Right forelimb (tissue), 1 donor: Measurements from ENCODE around the gene ZNF579.

ENCODE experiments used
- DNase-seq: peaks from one replicate; pipeline ENCODE4 v3.0.0-alpha.2; 2018

The ZNF579 gene

GRCh38 chr19:55611300-55611982 is 30.8 kb upstream of the ZNF579 start:
- no peak for DNase-seq

- DNase-seq: no peak
These were observed 28.7 kb upstream of the ZNF579 start for GRCh38 chr19:55609326-55609725.

- DNase-seq: no peak
These were observed 26.2 kb upstream of the ZNF579 start for GRCh38 chr19:55606817-55607216.

- no peak for DNase-seq
These were observed 25.8 kb upstream of the ZNF579 start for GRCh38 chr19:55606471-55606787.

GRCh38 chr19:55605637-55606470 is 25.2 kb upstream of the ZNF579 start, which contains the start of gene ZNF865:
Gene ZNF865, plus strand, starts transcription at chr19:55605647. Its CDS starts 7,972 bp downstream, at chr19:55613619.
- DNase-seq: peak; percentile 84

GRCh38 chr19:55605207-55605636 is 24.6 kb upstream of the ZNF579 start:
- DNase-seq: peak; percentile 99

GRCh38 chr19:55603581-55604292 is 23.1 kb upstream of the ZNF579 start:
- DNase-seq: no peak

- DNase-seq: no peak
These were observed 22.5 kb upstream of the ZNF579 start for GRCh38 chr19:55603115-55603514.

- no peak for DNase-seq
These were observed 21.7 kb upstream of the ZNF579 start for GRCh38 chr19:55602104-55603001.

GRCh38 chr19:55601084-55601483 is 20.4 kb upstream of the ZNF579 start:
- DNase-seq: no peak

GRCh38 chr19:55600662-55601028 is 20.0 kb upstream of the ZNF579 start:
- no peak for DNase-seq

- peak; percentile 95 for DNase-seq
These were observed 19.4 kb upstream of the ZNF579 start, which contains the start of gene ZNF524 for GRCh38 chr19:55599842-55600661. Gene ZNF524, plus strand, starts transcription at chr19:55600288. Its CDS starts 1,825 bp downstream, at chr19:55602113.

GRCh38 chr19:55599468-55599841 is 18.8 kb upstream of the ZNF579 start, which contains the start of gene FIZ1:
Gene FIZ1, minus strand, starts transcription at chr19:55599517. Its CDS starts 1,652 bp downstream, at chr19:55597865.
- DNase-seq: peak; percentile 100

GRCh38 chr19:55598719-55599467 is 18.2 kb upstream of the ZNF579 start:
- peak; percentile 95 for DNase-seq

- no peak for DNase-seq
These were observed 17.4 kb upstream of the ZNF579 start for GRCh38 chr19:55598034-55598433.

- DNase-seq: no peak
These were observed 16.9 kb upstream of the ZNF579 start for GRCh38 chr19:55597501-55597921.

GRCh38 chr19:55596304-55596703 is 15.7 kb upstream of the ZNF579 start:
- DNase-seq: no peak

- DNase-seq: no peak
These were observed 14.4 kb upstream of the ZNF579 start for GRCh38 chr19:55594996-55595545.

- DNase-seq: no peak
These were observed 12.6 kb upstream of the ZNF579 start for GRCh38 chr19:55593096-55593772.
